Inflammatory macrophage (primary cell): ENCODE measurements around the gene HELQ.
"Not testable (repeated sequence)": the region's sequence is repeated elsewhere in the genome, so short reads cannot be mapped to it uniquely, and the experiment has no call there.

Experiments used
- DNase-seq, 2 donors: peaks; one replicate each; pipeline ENCODE4 v3.0.0-alpha.2; 2020 to 2022
- total RNA-seq, 18 experiments: gene quantifications; one replicate each; lab custom pipeline; 2026; ENCODE audit warnings: mixed read lengths in 6 of 18, inconsistent platforms in 2 of 18; lab: John Stamatoyannopoulos, UW

HELQ gene
- 8.8 to 22.1 (median 14.5) reads per million in 18 experiments for total RNA-seq

- peak; percentile 99 for DNase-seq
Measured at GRCh38 chr4:83455281-83456183, at the start of gene HELQ, which contains the start of gene MRPS18C. Gene HELQ, minus strand, starts transcription at chr4:83455823. Its CDS starts 130 bp downstream, at chr4:83455693. Gene MRPS18C, plus strand, starts transcription at chr4:83456058. Its CDS starts 20 bp downstream, at chr4:83456078.

DNA sequence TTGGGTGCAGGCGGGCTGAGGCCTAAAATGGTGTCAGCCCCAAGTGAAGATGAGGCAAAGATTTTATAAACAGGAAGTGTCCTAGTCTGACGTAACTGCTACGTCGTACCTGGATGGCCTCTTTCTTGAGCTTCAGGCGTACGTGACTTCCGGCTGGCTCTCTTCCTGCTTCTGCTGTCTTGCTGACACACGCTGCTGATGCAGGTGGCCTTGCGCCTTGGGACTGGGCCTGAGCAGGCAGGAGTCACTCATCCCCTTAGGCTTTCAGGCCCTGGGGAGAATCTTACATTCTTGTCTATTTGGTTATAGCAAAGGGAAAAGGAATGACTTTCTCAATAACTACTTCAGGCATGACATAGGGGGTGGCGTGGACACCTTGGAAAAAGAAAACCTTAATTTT lies 49.4 kb upstream of the HELQ start:
- DNase-seq, result no peak

DNA sequence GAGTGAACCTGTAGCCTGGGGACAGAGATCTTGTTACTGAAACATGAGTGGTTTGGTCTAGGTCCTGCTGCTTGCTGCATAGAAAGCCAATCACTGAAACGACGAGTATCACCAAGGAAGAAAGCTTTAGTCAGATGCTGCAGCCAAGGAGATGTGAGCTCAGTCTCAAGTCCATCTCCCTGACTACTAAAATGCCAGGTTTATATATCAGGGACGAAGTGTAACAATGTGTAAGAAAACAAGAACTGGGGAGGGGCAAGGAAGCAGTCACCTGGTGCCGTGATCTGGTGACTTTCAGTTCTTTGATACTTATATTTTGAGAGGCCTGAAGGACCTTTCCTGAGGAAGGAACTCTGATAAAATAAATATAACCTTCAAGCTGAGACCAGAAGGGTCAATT lies 48.9 kb upstream of the HELQ start:
- DNase-seq, result no peak

DNA sequence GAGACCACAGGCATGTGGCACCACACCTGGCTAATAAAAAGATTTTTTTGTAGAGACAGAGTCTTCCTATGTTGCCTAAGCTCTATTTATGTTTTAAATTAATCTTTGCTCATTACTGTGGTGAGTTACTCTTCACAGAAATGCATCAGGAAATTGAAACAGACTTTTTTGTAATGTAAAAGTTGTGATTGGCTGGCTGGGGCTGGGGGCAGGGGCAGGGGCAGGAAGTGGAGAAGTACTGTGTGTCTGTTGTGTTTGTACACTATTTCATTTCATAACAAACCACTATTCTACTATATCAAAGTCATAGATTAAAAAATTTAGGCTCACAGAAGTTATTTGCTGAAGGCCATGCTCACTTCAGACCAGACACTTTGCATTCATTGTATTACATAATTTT lies 48.4 kb upstream of the HELQ start:
- no peak for DNase-seq

DNA sequence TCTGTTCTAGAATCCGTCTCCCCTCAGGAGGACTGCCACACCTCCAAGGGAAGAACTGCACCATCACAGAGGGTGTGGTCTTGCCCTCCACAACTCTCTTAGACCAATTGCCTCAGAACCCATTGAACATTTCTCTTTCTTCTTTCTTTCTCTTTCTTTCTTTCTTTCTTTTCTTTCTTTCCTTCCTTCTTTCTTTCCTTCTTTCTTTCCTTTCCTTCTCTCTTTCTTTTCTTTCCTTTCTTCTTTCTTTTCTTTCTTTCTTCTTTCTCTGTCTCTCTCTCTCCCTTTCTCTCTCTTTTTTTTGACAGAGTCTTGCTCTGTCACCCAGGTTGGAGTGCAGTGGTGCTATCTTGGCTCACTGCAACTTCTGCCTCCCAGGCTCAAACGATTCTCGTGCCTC lies 46.0 kb upstream of the HELQ start:
- not testable (repeated sequence) for DNase-seq

GRCh38 chr4:83498187-83498586 lies 42.6 kb upstream of the HELQ start:
- DNase-seq, result no peak

- DNase-seq, result not testable (repeated sequence)
Measured at GRCh38 chr4:83496085-83496917, 40.7 kb upstream of the HELQ start.

DNA sequence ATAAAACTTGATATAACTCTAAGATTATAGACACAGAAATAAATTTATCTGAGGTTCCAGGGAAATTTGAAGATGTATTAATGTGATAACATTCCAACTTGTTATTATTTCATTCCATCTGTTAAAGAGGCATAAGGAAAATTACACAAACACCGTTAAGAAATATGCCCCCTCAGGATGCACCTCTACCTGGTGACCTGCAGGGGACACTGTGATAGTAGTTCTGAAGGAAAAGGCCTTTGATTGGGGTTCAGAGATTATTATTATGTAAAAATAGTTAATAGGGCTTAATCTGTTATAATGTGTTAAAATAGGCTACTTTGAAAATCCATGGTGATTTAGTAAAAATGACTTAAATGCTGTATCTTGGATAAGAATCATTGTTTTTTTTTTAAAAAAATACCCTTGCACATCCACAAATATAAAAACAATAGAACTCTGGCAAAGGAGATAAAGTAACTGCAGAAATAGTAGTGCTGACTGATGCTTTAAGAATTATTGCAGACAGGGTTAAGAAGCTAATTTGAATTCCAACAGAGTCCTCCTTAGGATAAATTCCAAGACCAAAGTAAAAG lies 35.3 kb upstream of the HELQ start:
- DNase-seq, result peak; percentile 29 to 39

GRCh38 chr4:83489711-83490326 lies 34.2 kb upstream of the HELQ start:
- no peak for DNase-seq

- DNase-seq, result no peak
Measured at GRCh38 chr4:83486457-83487129, 31.0 kb upstream of the HELQ start.

DNA sequence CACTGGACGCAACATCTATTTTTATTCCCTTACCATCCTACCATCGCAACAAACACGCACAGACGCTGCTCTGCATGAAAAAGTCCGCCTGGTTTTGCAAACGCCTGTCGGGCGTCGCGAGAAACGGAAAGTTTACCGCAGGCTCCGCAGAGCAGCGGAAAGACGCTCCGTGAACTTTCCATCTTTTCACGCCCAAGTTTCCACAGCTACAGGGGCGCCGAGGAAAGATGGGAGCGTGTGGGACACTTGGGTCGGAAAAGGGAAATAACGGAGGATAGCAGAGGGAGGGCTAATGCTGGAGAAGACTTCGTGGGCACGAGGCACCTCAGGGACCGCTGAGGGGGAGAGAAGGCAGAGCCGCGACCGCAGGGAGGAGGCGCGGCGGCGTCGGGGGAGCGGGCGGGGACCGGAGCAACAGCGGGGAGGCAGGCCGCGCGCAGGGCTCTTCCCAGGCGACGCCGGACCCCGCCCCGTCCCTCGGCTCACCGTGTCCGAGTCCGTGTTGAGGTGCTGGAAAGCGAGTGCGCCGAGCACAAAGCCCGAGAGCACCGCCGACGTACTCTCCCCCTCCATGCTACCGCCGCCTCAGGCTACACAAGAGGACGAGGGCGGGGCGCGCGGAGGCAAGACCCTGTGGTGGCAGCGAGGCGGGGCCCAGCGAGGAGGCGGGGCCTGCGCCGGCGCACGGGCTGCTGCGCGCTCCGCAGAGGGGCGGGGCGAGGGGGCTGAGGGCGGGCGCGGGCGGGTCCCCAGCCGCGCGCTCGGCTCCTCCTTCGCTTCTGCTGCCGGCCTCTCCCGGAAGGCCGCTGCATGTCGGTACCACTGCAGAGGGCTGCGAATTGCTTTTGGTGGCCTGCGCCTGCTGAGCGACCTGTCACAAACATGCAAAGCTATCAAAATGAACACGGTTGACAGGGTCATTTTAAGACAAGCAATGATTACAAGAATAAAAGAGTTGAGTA lies 29.2 kb upstream of the HELQ start, which contains the start of gene ABRAXAS1:
TSS of gene ABRAXAS1 (minus strand) at position 601 of the 962 bp plus-strand sequence. CDS start at position 573, 28 bp downstream.
- DNase-seq, result peak; percentile 90 to 94

DNA sequence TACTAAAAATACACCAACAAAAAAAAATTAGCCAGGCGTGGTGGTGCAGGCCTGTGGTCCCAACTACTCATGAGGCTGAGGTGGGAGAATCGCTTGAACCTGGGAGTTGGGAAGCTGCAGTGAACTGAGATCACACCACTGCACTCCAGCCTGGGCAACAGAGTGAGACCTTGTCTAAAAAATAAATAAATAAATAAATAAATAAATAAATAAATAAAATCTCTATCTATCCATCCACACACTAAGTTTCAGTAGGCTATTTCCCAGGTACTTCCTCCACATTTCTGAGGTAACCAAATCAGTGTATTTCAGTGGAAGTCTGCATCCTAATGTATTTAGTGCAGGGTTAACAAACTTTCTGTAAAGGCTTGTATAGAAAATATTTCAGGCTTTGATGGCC lies 18.3 kb upstream of the HELQ start:
- DNase-seq, result no peak

DNA sequence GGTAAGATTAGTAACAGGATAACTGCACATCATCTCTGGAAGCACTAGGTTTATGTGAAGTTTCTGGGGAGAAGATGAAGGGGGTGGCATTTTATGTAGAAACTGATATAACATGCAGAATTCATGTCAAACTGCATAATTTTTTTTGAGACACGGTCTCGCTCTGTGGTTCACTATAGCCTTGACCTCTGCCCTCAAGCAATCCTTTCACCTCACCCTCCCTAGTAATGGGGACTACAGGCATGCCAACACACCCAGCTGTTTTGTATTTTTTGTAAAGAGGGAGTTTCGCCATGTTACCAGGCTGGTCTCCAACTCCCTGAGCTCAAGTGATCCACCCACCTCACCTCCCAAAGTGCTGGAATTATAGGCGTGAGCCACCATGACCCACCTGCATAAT lies 17.8 kb upstream of the HELQ start:
- no peak for DNase-seq

DNA sequence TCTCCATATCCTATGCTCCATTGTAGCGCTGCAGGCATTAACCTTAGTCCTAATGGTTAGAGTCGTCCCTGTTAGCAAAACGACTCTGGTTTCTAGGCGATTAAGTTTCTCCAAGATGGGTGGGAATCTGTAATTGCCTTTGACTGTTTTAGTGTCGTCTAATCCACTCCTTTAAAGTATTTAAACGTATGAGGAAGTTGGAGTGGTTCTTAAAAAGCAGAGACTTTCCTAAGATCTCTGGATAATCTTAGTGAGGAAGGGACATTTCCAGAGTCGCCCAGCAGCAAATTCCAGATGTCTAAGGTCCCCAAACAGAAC lies 520 bp upstream of the HELQ start:
- no peak for DNase-seq

DNA sequence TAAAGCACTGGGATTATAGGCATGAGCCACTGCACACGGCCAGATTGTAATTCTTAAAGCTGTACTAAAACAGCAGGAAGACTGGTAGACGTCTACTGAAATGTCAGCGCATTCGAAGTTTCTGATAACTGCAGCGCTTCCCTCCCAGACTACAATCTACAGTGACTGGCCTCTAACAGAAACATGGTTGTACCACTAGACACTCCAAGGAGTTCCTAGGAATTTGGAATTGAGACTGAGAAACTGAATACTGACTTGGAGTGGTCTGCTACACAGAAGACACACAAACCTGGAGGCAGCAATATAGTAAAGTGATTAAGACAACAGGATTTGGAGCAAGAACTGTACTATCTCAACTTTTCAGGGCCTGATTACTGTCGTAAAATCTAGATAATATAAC lies 937 bp downstream of the HELQ start:
- peak; percentile 3 to 5 for DNase-seq

DNA sequence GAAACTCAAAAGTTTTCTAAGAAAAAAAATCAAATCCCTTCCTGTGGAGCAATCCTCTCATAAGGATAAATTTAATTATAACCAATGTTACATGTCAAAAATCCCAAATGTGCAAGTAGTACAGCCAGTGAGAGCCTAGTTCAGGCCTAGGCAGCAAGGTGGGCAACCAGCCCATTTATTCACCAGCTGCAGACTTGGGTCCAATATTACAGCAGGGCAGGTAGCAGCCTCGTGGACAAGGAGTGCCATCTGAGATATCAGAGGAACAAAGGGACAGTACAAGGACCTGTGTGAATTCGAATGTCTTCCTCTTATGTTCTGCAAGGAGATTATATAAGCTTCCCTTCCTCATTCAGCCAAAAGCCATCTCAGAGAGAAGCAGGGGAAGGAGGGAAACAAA lies 6.6 kb downstream of the HELQ start:
- DNase-seq, result no peak

GRCh38 chr4:83440899-83441298 lies 14.7 kb downstream of the HELQ start:
- no peak for DNase-seq

- no peak for DNase-seq
Measured at GRCh38 chr4:83440148-83440814, 15.3 kb downstream of the HELQ start.

GRCh38 chr4:83438719-83439118 lies 16.9 kb downstream of the HELQ start:
- DNase-seq, result no peak

- DNase-seq, result no peak
Measured at GRCh38 chr4:83436680-83437079, 18.9 kb downstream of the HELQ start.
